Measurements from ENCODE around the gene ENTPD1.
"Not testable (repeated sequence)": the region's sequence is repeated elsewhere in the genome, so short reads cannot be mapped to it uniquely, and the experiment has no call there.

ENTPD1 gene

DNA sequence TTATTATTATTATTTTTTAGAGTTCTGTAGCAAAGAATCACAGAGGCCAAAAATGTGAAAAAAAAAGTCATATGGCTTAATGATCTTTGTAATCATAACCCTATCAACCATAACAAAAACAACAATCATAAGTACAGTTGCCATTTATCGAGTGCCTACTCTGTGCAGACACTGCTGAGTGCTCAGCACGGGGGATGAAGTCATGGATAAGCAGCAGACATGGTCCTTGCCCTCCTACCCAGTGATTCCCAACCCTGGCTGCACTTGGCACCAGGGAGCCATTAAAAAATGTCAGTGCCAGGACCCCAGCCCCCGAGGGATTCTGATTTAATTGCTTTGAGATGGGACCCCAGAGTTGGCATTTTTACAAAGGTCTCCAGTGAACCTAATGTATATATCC lies 38.2 kb downstream of the ENTPD1 start:
- no peak for TF ChIP-seq CTCF (IDR thresholded peaks at IDR 0.05; ENCODE audit: low read depth, low read length, missing control alignments)
- DNase-seq (ENCODE audit: low read depth) = no peak
- no peak overlapping the region for H3K4me3 ChIP-seq (ENCODE audit: low read depth, low read length)

- no peak overlapping the region for H3K4me3 ChIP-seq (ENCODE audit: low read depth, low read length)
- TF ChIP-seq CTCF (IDR thresholded peaks at IDR 0.05; ENCODE audit: low read depth, low read length, missing control alignments) = no peak
- DNase-seq (ENCODE audit: low read depth) = no peak
Observed at GRCh38 chr10:95795602-95796001, 39.6 kb downstream of the ENTPD1 start.

- TF ChIP-seq CTCF (IDR thresholded peaks at IDR 0.05; ENCODE audit: low read depth, low read length, missing control alignments) = no peak
- no peak overlapping the region for H3K4me3 ChIP-seq (ENCODE audit: low read depth, low read length)
- no peak for DNase-seq (ENCODE audit: low read depth)
Observed at GRCh38 chr10:95796504-95796903, 40.5 kb downstream of the ENTPD1 start.

- no peak for DNase-seq (ENCODE audit: low read depth)
- no peak overlapping the region for H3K4me3 ChIP-seq (ENCODE audit: low read depth, low read length)
- TF ChIP-seq CTCF (IDR thresholded peaks at IDR 0.05; ENCODE audit: low read depth, low read length, missing control alignments) = no peak
Observed at GRCh38 chr10:95798096-95798855, 42.3 kb downstream of the ENTPD1 start.

GRCh38 chr10:95800286-95800685 lies 44.3 kb downstream of the ENTPD1 start:
- DNase-seq (ENCODE audit: low read depth); H3K4me3 ChIP-seq (ENCODE audit: low read depth, low read length): not testable (repeated sequence)

DNA sequence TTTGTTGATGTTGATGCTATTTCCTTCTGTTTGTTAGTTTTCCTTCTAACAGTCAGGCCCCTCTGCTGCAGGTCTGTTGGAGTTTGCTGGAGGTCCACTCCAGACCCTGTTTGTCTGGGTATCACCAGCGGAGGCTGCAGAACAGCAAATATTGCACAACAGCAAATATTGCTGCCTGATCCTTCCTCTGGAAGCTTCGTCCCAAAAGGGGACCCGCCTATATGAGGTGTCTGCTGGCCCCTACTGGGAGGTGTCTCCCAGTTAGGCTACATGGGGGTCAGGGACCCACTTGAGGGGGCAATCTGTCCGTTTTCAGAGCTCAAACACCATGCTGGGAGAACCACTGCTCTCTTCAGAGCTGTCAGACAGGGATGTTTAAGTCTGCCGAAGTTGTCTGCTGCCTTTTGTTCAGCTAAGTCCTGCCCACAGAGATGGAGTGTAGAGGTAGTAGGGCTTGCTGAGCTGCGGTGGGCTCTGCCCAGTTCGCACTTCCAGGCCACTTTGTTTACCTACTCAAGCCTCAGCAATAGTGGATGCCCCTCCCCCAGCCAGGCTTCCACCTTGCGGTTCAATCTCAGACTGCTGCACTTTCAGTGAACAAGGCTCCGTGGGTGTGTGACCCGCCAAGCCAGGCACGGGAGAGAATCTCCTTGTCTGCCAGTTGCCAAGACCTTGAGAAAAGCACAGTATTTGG lies 50.9 kb downstream of the ENTPD1 start:
- not testable (repeated sequence) for DNase-seq (ENCODE audit: low read depth); H3K4me3 ChIP-seq (ENCODE audit: low read depth, low read length)

GRCh38 chr10:95808705-95809308 lies 52.8 kb downstream of the ENTPD1 start:
- not testable (repeated sequence) for DNase-seq (ENCODE audit: low read depth); H3K4me3 ChIP-seq (ENCODE audit: low read depth, low read length)

DNA sequence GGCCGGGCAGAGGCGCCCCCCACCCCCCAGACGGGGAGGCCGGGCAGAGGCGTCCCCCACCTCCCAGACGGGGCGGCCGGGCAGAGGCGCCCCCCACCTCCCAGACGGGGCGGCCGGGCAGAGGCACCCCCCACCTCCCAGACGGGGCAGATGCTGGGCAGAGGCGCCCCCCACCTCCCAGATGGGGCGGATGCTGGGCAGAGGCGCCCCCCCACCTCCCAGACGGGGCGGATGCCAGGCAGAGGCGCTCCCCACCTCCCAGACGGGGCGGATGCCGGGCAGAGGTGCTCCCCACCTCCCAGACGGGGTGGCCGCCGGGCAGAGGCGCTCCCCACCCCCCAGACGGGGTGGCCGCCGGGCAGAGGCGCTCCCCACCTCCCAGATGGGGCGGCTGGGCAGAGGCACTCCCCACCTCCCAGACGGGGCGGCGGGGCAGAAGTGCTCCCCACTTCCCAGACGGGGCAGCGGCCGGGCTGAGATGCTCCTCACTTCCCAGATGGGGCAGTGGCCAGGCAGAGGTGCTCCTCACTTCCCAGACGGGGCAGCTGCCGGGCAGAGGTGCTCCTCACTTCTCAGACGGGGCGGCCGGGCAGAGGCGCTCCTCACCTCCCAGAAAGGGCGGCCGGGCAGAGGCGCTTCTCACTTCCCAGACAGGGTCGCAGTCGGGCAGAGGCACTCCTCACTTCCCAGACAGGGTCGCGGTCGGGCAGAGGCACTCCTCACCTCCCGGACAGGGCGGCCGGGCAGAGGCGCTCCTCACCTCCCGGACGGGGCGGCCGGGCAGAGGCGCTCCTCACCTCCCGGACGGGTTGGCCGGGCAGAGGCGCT lies 53.6 kb downstream of the ENTPD1 start:
- DNase-seq (ENCODE audit: low read depth) = no peak
- H3K4me3 ChIP-seq (ENCODE audit: low read depth, low read length) = no peak overlapping the region
- TF ChIP-seq CTCF (IDR thresholded peaks at IDR 0.05; ENCODE audit: low read depth, low read length, missing control alignments) = no peak
